Gastrocnemius medialis (tissue), 4 donors: Measurements from ENCODE around the gene CLSTN2. TPM values are rescaled to one million over a fixed set of nuclear protein-coding genes. Genes with fewer than 3 reads are reported as not detected.

ENCODE experiments used
- ATAC-seq, 2 donors: fragments of 150-250 bp; one replicate each; pipeline ENCODE4 v1.9.1; 2016
- DNase-seq, 2 donors: peaks; one replicate each; pipeline ENCODE4 v3.0.0-alpha.2; 2019
- H3K27ac ChIP-seq, 4 donors: fragments of 200-600 bp; sonication (generic); 1 replicate in 1 of 4; 2 replicates in 3 of 4; pipeline ENCODE4 v1.5.1; 2016 to 2018; ENCODE audit warnings: mild to moderate bottlenecking in 2 of 4, moderate library complexity in 1 of 4
- H3K27me3 ChIP-seq, 3 donors: fragments of 200-600 bp; sonication (generic) in 2 of 3; 1 replicate in 1 of 3; 2 replicates in 2 of 3; pipeline versions ENCODE4 v1.5.1 to v1.6.0; 2016 to 2019; ENCODE audit warnings: mild to moderate bottlenecking in 1 of 3, moderate library complexity in 1 of 3
- H3K36me3 ChIP-seq, 2 donors: fragments of 200-600 bp; sonication (generic) in 1 of 2; one replicate each; pipeline ENCODE4 v1.5.1; 2017 to 2018
- H3K4me1 ChIP-seq, 2 donors: fragments of 200-600 bp; sonication (generic) in 1 of 2; one replicate each; pipeline ENCODE4 v1.5.1; 2016 to 2017; ENCODE audit warnings: mild to moderate bottlenecking in 2 of 2
- H3K4me3 ChIP-seq, 4 donors: fragments of 200-600 bp; sonication (generic) in 3 of 4; 1 replicate in 1 of 4; 2 replicates in 3 of 4; pipeline ENCODE4 v1.5.1; 2016 to 2019; ENCODE audit warnings: mild to moderate bottlenecking in 2 of 4
- H3K9me3 ChIP-seq, 3 donors: fragments of 200-600 bp; sonication (generic) in 2 of 3; 1 replicate in 1 of 3; 2 replicates in 2 of 3; pipeline ENCODE4 v1.5.1; 2016 to 2019
- CTCF ChIP-seq, 5 experiments: fragments of 450-650 bp in 3 of 5; fragments of 200-600 bp in 2 of 5; sonication (generic) in 2 of 5; IDR thresholded peaks in 4 of 5; conservative IDR thresholded peaks in 1 of 5; 1 replicate in 4 of 5; 2 replicates in 1 of 5; pipeline ENCODE4 v1.5.1; 2016 to 2019; ENCODE audit warnings: antibody characterized with exemption in 5 of 5, mild to moderate bottlenecking in 3 of 5, moderate library complexity in 3 of 5
- POLR2A ChIP-seq, 2 donors: fragments of 450-650 bp; IDR thresholded peaks; one replicate each; pipeline ENCODE4 v1.6.1; 2017; ENCODE audit warnings: antibody characterized with exemption in 2 of 2, mild to moderate bottlenecking in 2 of 2, moderate library complexity in 2 of 2
- in situ Hi-C, 4 donors: fragments of 200-750 bp; cut with MboI; loops; one replicate each; pipeline versions ENCODE4 v1.15.0 to v1.8.0; 2017; ENCODE audit warnings: low sequenced_read_pairs in 4 of 4
- intact Hi-C: fragments of 100-400 bp; cut with DNase I; formaldehyde crosslinking; loops from one replicate; pipeline ENCODE4 v1.15.1; 2023; ENCODE audit warnings: low total_unique reads
- total RNA-seq, 4 donors: library from RNA; depleted of rRNA; stranded (reverse); fragments of >200 nt; gene quantifications; one replicate each; pipeline versions ENCODE4 v1.1.0 to v1.2.3, GENCODE V29; 2016

The CLSTN2 gene
- total RNA-seq, 4 donors from 2014 or later = 1.1 to 4.9 (median 4.0) TPM

- in situ Hi-C loops = no loop called here
- Histone ChIP-seq H3K4me3 (no peak overlapping the region), H3K36me3 (no peaks in the 10 kb centered on the region), H3K27ac (no peak overlapping the region), H3K4me1 (peaks cover 8 to 19% of the 10 kb centered on the region in 2 donors), H3K9me3 (no peaks in the 10 kb centered on the region), H3K27me3 (no peaks in the 10 kb centered on the region)
- ATAC-seq (no peak), DNase-seq (no peak)
- intact Hi-C loops = loop anchor here (10.0 kb wide), 1 partner anchor 95 kb away; no protein-coding TSS in a partner anchor
- TF ChIP-seq CTCF (IDR thresholded peaks at IDR 0.05 in 4 of 5, conservative IDR thresholded peaks at IDR 0.05 in 1 of 5) = no peak
- no peak for TF ChIP-seq POLR2A (IDR thresholded peaks at IDR 0.05)
Observed at GRCh38 chr3:140089403-140090072, 154.6 kb downstream of the CLSTN2 start.

DNA sequence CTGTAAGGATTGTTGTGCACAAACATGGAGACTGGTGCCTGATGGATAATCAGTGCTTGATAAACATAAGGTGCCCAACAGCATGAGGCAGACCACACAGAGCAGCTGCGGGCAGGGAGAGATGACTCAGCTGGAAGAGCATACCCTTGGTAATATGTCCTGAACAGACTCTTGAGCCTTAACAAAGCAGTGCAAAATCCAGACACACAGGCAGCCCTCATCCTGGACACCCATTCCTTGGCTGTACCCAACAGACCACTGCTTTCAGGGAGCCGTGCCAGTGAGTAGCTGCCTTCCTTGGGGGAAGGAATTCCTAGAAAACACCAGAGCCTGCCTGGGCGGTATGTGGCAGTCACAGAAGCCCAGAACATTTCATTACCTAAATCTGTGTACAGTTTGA is 156.2 kb downstream of the CLSTN2 start:
- Histone ChIP-seq H3K36me3 (no peaks in the 10 kb centered on the region), H3K4me1 (peaks cover 8 to 20% of the 10 kb centered on the region in 2 donors), H3K27ac (peak overlapping the region in 1 of 4 donors; percentile 58), H3K9me3 (no peaks in the 10 kb centered on the region), H3K27me3 (no peaks in the 10 kb centered on the region), H3K4me3 (no peak overlapping the region)
- DNase-seq = peak in 1 of 2 donors; percentile 11
- no peak for TF ChIP-seq POLR2A (IDR thresholded peaks at IDR 0.05)
- in situ Hi-C loops (no loop called here), intact Hi-C loops (loop anchor here (10.0 kb wide), 1 partner anchor 94 kb away; no protein-coding TSS in a partner anchor)
- ATAC-seq = peak in 1 of 2 donors; percentile 67

- TF ChIP-seq POLR2A (IDR thresholded peaks at IDR 0.05) (no peak), CTCF (IDR thresholded peaks at IDR 0.05 in 4 of 5, conservative IDR thresholded peaks at IDR 0.05 in 1 of 5) (no peak)
- no peaks in the 10 kb centered on the region for H3K27me3 ChIP-seq
- in situ Hi-C loops = no loop called here
- DNase-seq (no peak), ATAC-seq (peak in 1 of 2 donors; percentile 51)
- H3K27ac ChIP-seq = no peak overlapping the region
- H3K9me3 ChIP-seq = no peaks in the 10 kb centered on the region
- H3K36me3 ChIP-seq = no peaks in the 10 kb centered on the region
- peaks cover 8 to 20% of the 10 kb centered on the region in 2 donors for H3K4me1 ChIP-seq
- no peak overlapping the region for H3K4me3 ChIP-seq
- intact Hi-C loops = loop anchor here (10.0 kb wide), 1 partner anchor 92 kb away; no protein-coding TSS in a partner anchor
Observed at GRCh38 chr3:140092848-140093536, 158.0 kb downstream of the CLSTN2 start.

GRCh38 chr3:140093742-140094141 is 158.8 kb downstream of the CLSTN2 start:
- peaks cover 8 to 20% of the 10 kb centered on the region in 2 donors for H3K4me1 ChIP-seq
- in situ Hi-C loops (no loop called here), intact Hi-C loops (loop anchor here (10.0 kb wide), 1 partner anchor 91 kb away; no protein-coding TSS in a partner anchor)
- DNase-seq (peak; percentile 81 to 82), ATAC-seq (peak; percentile 98 to 99)
- H3K36me3 ChIP-seq = no peaks in the 10 kb centered on the region
- H3K4me3 ChIP-seq = no peak overlapping the region
- H3K27me3 ChIP-seq = no peaks in the 10 kb centered on the region
- H3K9me3 ChIP-seq = no peaks in the 10 kb centered on the region
- TF ChIP-seq CTCF (IDR thresholded peaks at IDR 0.05 in 4 of 5, conservative IDR thresholded peaks at IDR 0.05 in 1 of 5) (no peak), POLR2A (IDR thresholded peaks at IDR 0.05) (no peak)
- peak overlapping the region in 2 of 4 donors; percentile 31 to 36 for H3K27ac ChIP-seq

GRCh38 chr3:140094487-140094886 is 159.5 kb downstream of the CLSTN2 start:
- Histone ChIP-seq H3K36me3 (no peaks in the 10 kb centered on the region), H3K4me1 (peaks cover 8 to 20% of the 10 kb centered on the region in 2 donors), H3K9me3 (no peaks in the 10 kb centered on the region), H3K27me3 (no peaks in the 10 kb centered on the region), H3K4me3 (no peak overlapping the region), H3K27ac (no peak overlapping the region)
- intact Hi-C loops (loop anchor here (10.0 kb wide), 1 partner anchor 90 kb away; no protein-coding TSS in a partner anchor), in situ Hi-C loops (no loop called here)
- ATAC-seq (no peak), DNase-seq (no peak)
- TF ChIP-seq CTCF (IDR thresholded peaks at IDR 0.05 in 4 of 5, conservative IDR thresholded peaks at IDR 0.05 in 1 of 5) = no peak
- TF ChIP-seq POLR2A (IDR thresholded peaks at IDR 0.05) = no peak
